IMR-90 (cell line): ENCODE results near the gene ANKRD13B. TPM values are rescaled to one million over a fixed set of nuclear protein-coding genes. Genes with fewer than 3 reads are reported as not detected.
A peak's percentile ranks its signal among the peaks of the same experiment; 100 is the strongest.

Experiments used
- ATAC-seq: fragments of 200-7000 bp; cut with Tn5 transposase; 2 replicates; pipeline ENCODE4 v1.9.1; 2020; ENCODE audit warnings: low read depth, mild to moderate bottlenecking, moderate library complexity
- BruUV-seq: library from RNA; stranded (reverse); fragments of 400-500 nt; replicated peaks from 2 replicates; lab custom pipeline; 2021; lab: Mats Ljungman, UMichigan
- CTCF ChIA-PET: fragments of 300-600 bp; formaldehyde crosslinking; extraction: SDS; loops from one replicate; lab custom pipeline; 2021; ENCODE audit warnings: antibody characterized with exemption; lab: Yijun Ruan, JAX
- POLR2A ChIA-PET: fragments of 300-600 bp; sonication (Branson Sonifier 250); formaldehyde crosslinking; loops from one replicate; lab custom pipeline; 2022; ENCODE audit warnings: antibody characterized with exemption; ENCODE audit not compliant: unreplicated experiment; lab: Charles Lee
- DNase-seq: peaks from one replicate; pipeline ENCODE4 v3.0.0; 2013
- H2AFZ ChIP-seq: replicated peaks from 2 replicates; pipeline ENCODE3; 2013; ENCODE audit warnings: low read length, mild to moderate bottlenecking; ENCODE audit not compliant: poor library complexity
- H2AK5ac ChIP-seq: 2 replicates; pipeline ENCODE4 v1.6.1; 2013; ENCODE audit warnings: low read depth, low read length, inconsistent platforms
- H2AK9ac ChIP-seq: replicated peaks from 2 replicates; pipeline ENCODE3; 2013; ENCODE audit warnings: mild to moderate bottlenecking, low read depth, low read length, moderate library complexity; ENCODE audit not compliant: poor library complexity
- H2BK120ac ChIP-seq: 2 replicates; pipeline ENCODE4 v1.6.1; 2013; ENCODE audit warnings: low read depth, low read length, inconsistent platforms
- H2BK15ac ChIP-seq: 3 replicates; pipeline ENCODE4 v1.6.1; 2013; ENCODE audit warnings: low read depth, low read length, inconsistent platforms
- H2BK20ac ChIP-seq: 2 replicates; pipeline ENCODE4 v1.6.1; 2013; ENCODE audit warnings: low read depth, mild to moderate bottlenecking, inconsistent platforms, low read length, moderate library complexity
- H2BK5ac ChIP-seq: 2 replicates; pipeline ENCODE4 v1.6.1; 2013; ENCODE audit warnings: mild to moderate bottlenecking, low read depth, low read length, inconsistent platforms; ENCODE audit not compliant: poor library complexity, severe bottlenecking
- H3K14ac ChIP-seq: replicated peaks from 2 replicates; pipeline ENCODE4 v1.6.1; 2013; ENCODE audit warnings: low read depth, low read length, inconsistent platforms
- H3K18ac ChIP-seq: 2 replicates; pipeline ENCODE4 v1.6.1; 2013; ENCODE audit warnings: low read depth, low read length, control low read depth
- H3K23ac ChIP-seq: 2 replicates; pipeline ENCODE4 v1.6.1; 2013; ENCODE audit warnings: low read depth, low read length, inconsistent platforms
- H3K27ac ChIP-seq: 2 replicates; pipeline ENCODE4 v1.5.1; 2013; ENCODE audit warnings: mild to moderate bottlenecking, control low read depth, low read length; ENCODE audit not compliant: insufficient read depth
- H3K27me3 ChIP-seq: 2 replicates; pipeline ENCODE4 v1.6.1; 2013; ENCODE audit warnings: low read length; ENCODE audit not compliant: control insufficient read depth, insufficient read depth
- H3K36me3 ChIP-seq: 2 replicates; pipeline ENCODE4 v1.6.1; 2013; ENCODE audit warnings: low read length, mixed read lengths; ENCODE audit not compliant: control insufficient read depth, insufficient read depth
- H3K4ac ChIP-seq: 2 replicates; pipeline ENCODE4 v1.6.1; 2013; ENCODE audit warnings: low read depth, low read length, inconsistent platforms
- H3K4me1 ChIP-seq: 2 replicates; pipeline ENCODE4 v1.6.1; 2013; ENCODE audit warnings: low read length, mixed read lengths; ENCODE audit not compliant: control insufficient read depth, insufficient read depth
- H3K4me2 ChIP-seq: 2 replicates; pipeline ENCODE4 v1.6.1; 2013; ENCODE audit warnings: low read depth, mild to moderate bottlenecking, control low read depth, low read length, moderate library complexity
- H3K4me3 ChIP-seq: 2 replicates; pipeline ENCODE4 v1.5.1; 2013; ENCODE audit warnings: low read depth, mild to moderate bottlenecking, control low read depth, low read length, moderate library complexity; ENCODE audit not compliant: insufficient read depth
- H3K56ac ChIP-seq: 2 replicates; pipeline ENCODE4 v1.6.1; 2013; ENCODE audit warnings: low read length, inconsistent platforms; ENCODE audit not compliant: insufficient read depth; ENCODE audit errors: extremely low read depth
- H3K79me1 ChIP-seq, 2 experiments: 2 replicates each; pipeline ENCODE4 v1.6.1; 2013; ENCODE audit warnings: low read length in 2 of 2, inconsistent platforms in 1 of 2, low read depth in 1 of 2
- H3K9ac ChIP-seq: 2 replicates; pipeline ENCODE4 v1.6.1; 2013; ENCODE audit warnings: low read depth, low read length, control low read depth
- H3K9me1 ChIP-seq: 2 replicates; pipeline ENCODE4 v1.6.1; 2013; ENCODE audit warnings: low read length, inconsistent platforms; ENCODE audit not compliant: insufficient read depth
- H3K9me3 ChIP-seq: 2 replicates; pipeline ENCODE4 v1.6.1; 2013; ENCODE audit warnings: low read length; ENCODE audit not compliant: control insufficient read depth, insufficient read depth
- H4K20me1 ChIP-seq: 2 replicates; pipeline ENCODE4 v1.6.1; 2013; ENCODE audit warnings: low read length, inconsistent platforms; ENCODE audit not compliant: insufficient read depth
- H4K5ac ChIP-seq: 2 replicates; pipeline ENCODE4 v1.6.1; 2013; ENCODE audit warnings: mild to moderate bottlenecking, low read depth, low read length, control low read depth
- H4K8ac ChIP-seq, 2 experiments: 2 replicates each; pipeline ENCODE4 v1.6.1; 2013; ENCODE audit warnings: low read depth in 2 of 2, low read length in 2 of 2, control low read depth in 1 of 2, inconsistent platforms in 1 of 2
- H4K91ac ChIP-seq: 2 replicates; pipeline ENCODE4 v1.6.1; 2013; ENCODE audit warnings: low read depth, low read length, inconsistent platforms; ENCODE audit not compliant: insufficient read depth
- BHLHE40 ChIP-seq: fragments of 150-350 bp; IDR thresholded peaks from 2 replicates; pipeline ENCODE4 v1.6.1; 2016; ENCODE audit warnings: mild to moderate bottlenecking, low read depth, low read length
- CEBPB ChIP-seq: IDR thresholded peaks from 2 replicates; pipeline ENCODE4 v1.6.1; 2012; ENCODE audit warnings: low read depth, low read length, improper control_type of control experiment
- CHD1 ChIP-seq: IDR thresholded peaks from 2 replicates; pipeline ENCODE4 v1.6.1; 2012; ENCODE audit warnings: low read depth, low read length, improper control_type of control experiment
- CTCF ChIP-seq: conservative IDR thresholded peaks from 2 replicates; pipeline ENCODE4 v1.5.1; 2012; ENCODE audit warnings: mild to moderate bottlenecking, low read depth, low read length, improper control_type of control experiment
- FOS ChIP-seq: fragments of 150-350 bp; IDR thresholded peaks from 2 replicates; pipeline ENCODE4 v1.6.1; 2016; ENCODE audit warnings: low read depth, low read length
- NFE2L2 ChIP-seq: fragments of 150-350 bp; IDR thresholded peaks from 2 replicates; pipeline ENCODE4 v1.6.1; 2016; ENCODE audit warnings: low read depth, mild to moderate bottlenecking, low read length
- POLR2A ChIP-seq: IDR thresholded peaks from 2 replicates; pipeline ENCODE4 v1.6.1; 2012; ENCODE audit warnings: mild to moderate bottlenecking, low read depth, low read length
- WGBS, 2 experiments: methylation state at CpG; one replicate each; pipeline versions ENCODE4 v1.1.5 to v1.1.7; 2013; ENCODE audit warnings: missing lambda C conversion rate in 2 of 2; ENCODE audit not compliant: insufficient read length in 1 of 2; ENCODE audit errors: extremely low coverage in 2 of 2; 5-methylcytosine and 5-hydroxymethylcytosine counted together
- dilution Hi-C: fragments of 300-500 bp; cut with HindIII; formaldehyde crosslinking; loops from one replicate; pipeline ENCODE4 v1.14.3; 2018; ENCODE audit warnings: low sequenced_read_pairs; ENCODE audit not compliant: unreplicated experiment
- in situ Hi-C: fragments of 300-500 bp; cut with MboI; formaldehyde crosslinking; loops from 3 replicates; pipeline ENCODE4 v1.14.3; 2019; ENCODE audit warnings: low sequenced_read_pairs, inconsistent platforms, mixed read lengths
- intact Hi-C: fragments of 100-400 bp; cut with micrococcal nuclease; formaldehyde crosslinking; loops from 2 replicates; pipeline ENCODE4 v1.10.0; 2022
- polyA plus RNA-seq, 3 experiments: library from polyadenylated mRNA; depleted of rRNA; stranded (reverse); fragments of >200 nt; gene quantifications; 2 replicates each; pipeline ENCODE4 v1.2.3, GENCODE V29; 2012; ENCODE audit warnings: low replicate concordance in 1 of 3
- total RNA-seq: library from RNA; depleted of rRNA; stranded (reverse); fragments of >200 nt; gene quantifications from 2 replicates; pipeline ENCODE4 v1.2.3, GENCODE V29; 2012

ANKRD13B gene
- total and polyA plus RNA-seq, 2 of the 4 experiments (the other 2 are of a cell fraction) = 0.90 to 4.0 TPM

DNA sequence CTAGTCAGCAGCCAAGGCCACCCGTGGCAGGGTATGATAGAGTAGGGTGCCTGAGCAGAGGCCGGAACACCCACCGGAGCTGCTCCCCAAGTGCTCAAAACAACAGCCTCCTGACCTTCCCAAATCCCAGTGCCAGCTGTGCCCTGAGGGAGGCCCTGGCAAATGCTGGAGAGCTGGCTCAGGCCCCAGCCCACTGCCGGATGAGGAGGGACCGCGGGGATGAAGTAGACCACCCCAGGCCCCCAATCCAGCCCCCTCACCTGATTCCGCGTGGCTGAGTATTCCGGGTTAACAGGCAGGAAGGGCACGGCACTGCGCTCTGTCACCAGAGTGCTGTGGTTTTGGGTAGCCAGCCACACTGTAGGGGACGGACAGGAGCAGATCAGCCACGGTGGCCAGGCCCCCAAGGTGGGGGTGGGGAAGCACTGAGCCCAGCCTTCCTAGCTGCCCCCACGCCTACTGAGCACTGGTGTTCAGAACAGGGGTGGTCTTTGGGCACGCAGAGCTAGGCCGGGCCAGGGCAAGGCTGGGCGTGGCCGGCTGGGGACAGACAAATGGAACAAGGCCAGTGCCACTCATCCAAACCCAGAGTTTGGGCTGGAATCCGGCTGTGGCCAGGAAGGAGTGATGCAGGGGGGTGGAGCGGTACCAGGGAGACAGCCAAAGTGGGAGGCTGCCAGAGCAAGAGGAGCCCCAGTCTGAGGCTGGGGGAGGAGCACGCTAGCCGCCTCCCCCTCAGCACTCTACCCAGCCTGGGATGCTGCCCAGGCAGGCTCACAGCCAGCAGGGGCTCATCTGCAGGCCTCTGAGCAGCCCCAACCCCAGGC, 15.3 kb upstream of the ANKRD13B start:
- H3K4ac ChIP-seq = no peak overlapping the region
- no peak overlapping the region for H3K18ac ChIP-seq
- CTCF ChIA-PET = interaction anchor here (1.5 kb wide), 1 partner anchor 207 kb away, joined by 3 read pairs; no protein-coding TSS in a partner anchor
- in situ Hi-C loops = no loop called here
- POLR2A ChIA-PET = no interaction called here
- peaks cover 7% of the 10 kb centered on the region for H4K20me1 ChIP-seq
- no peaks in the 10 kb centered on the region for H3K27me3 ChIP-seq
- H3K23ac ChIP-seq = no peak overlapping the region
- H2AFZ ChIP-seq = peak overlapping the region; percentile 66
- no peak overlapping the region for H3K9ac ChIP-seq
- no peak overlapping the region for H3K56ac ChIP-seq
- H4K8ac ChIP-seq = no peak overlapping the region
- peak overlapping the region; percentile 77 for H2AK9ac ChIP-seq
- no peak overlapping the region for H2BK20ac ChIP-seq
- no peak overlapping the region; the same call in 1 of the 2 replicates for H2AK5ac ChIP-seq
- no peaks in the 10 kb centered on the region for H3K9me3 ChIP-seq
- no peak overlapping the region for H2BK120ac ChIP-seq
- H3K4me3 ChIP-seq = no peak overlapping the region
- DNase-seq = peak; percentile 12
- peaks cover 71% of the 10 kb centered on the region for H3K36me3 ChIP-seq
- peak; percentile 81 for ATAC-seq
- BruUV-seq = no TSS peak
- H3K4me2 ChIP-seq = no peak overlapping the region
- H3K14ac ChIP-seq = no peak overlapping the region
- TF ChIP-seq CHD1 (no peak), POLR2A (no peak), CTCF (no peak), CEBPB (no peak), FOS (no peak), BHLHE40 (no peak), NFE2L2 (no peak)
- H4K91ac ChIP-seq = no peak overlapping the region
- H2BK15ac ChIP-seq = no peak overlapping the region
- H3K4me1 ChIP-seq = peaks cover 4% of the 10 kb centered on the region; the same call in 1 of the 2 replicates
- dilution Hi-C loops = no loop called here
- peaks cover under 1 to 43% of the 10 kb centered on the region in 2 experiments for H3K79me1 ChIP-seq
- H3K27ac ChIP-seq = no peak overlapping the region
- no peak overlapping the region for H2BK5ac ChIP-seq
- intact Hi-C loops = no loop called here
- 79% methylated on average over 2 of the region's 22 CpGs; no CpG with 5 or more reads in 1 of the 2 experiments for WGBS, 2 experiments
- no peaks in the 10 kb centered on the region; the same call in 1 of the 2 replicates for H3K9me1 ChIP-seq
- no peak overlapping the region for H4K5ac ChIP-seq
